Panc1 (cell line): ENCODE results near the gene DNMT3A.

ENCODE experiments used
- CTCF ChIP-seq: fragments of 450-650 bp; IDR thresholded peaks from 2 replicates; pipeline ENCODE4 v1.5.1; 2017; ENCODE audit warnings: mild to moderate bottlenecking
- POLR2AphosphoS5 ChIP-seq: IDR thresholded peaks from 2 replicates; pipeline ENCODE4 v1.6.1; 2012; ENCODE audit warnings: mild to moderate bottlenecking, low read depth, low read length, moderate library complexity
- REST ChIP-seq, 2 experiments: IDR thresholded peaks; 2 replicates each; pipeline ENCODE4 v1.6.1; 2011 to 2012; ENCODE audit warnings: low read depth in 2 of 2, control low read depth in 1 of 2, low read length in 1 of 2, mild to moderate bottlenecking in 1 of 2, moderate library complexity in 1 of 2; ENCODE audit not compliant: insufficient read depth in 1 of 2
- SIN3A ChIP-seq: IDR thresholded peaks from 2 replicates; pipeline ENCODE4 v1.6.1; 2012; ENCODE audit warnings: low read depth, mild to moderate bottlenecking, low read length, moderate library complexity, borderline replicate concordance; ENCODE audit not compliant: insufficient read depth
- TCF7L2 ChIP-seq: IDR thresholded peaks from 2 replicates; pipeline ENCODE4 v1.6.1; 2011; ENCODE audit warnings: mild to moderate bottlenecking, low read depth, low read length, inconsistent platforms

GRCh38 chr2:25227576-25227975 is 114.1 kb downstream of the DNMT3A start:
- TF ChIP-seq CTCF (no peak), REST (IDR thresholded peaks at IDR 0.05; ENCODE audit: insufficient read depth in 1 of 2, low read depth in 2 of 2, low read length in 1 of 2) (no peak), POLR2AphosphoS5 (no peak), SIN3A (no peak), TCF7L2 (no peak)
